ENCODE results near the gene SMAGP.

Gene SMAGP

GRCh38 chr12:51217968-51218606 lies 52.1 kb downstream of the SMAGP start, which contains the start of gene POU6F1:
POU6F1 (minus strand) TSS chr12:51218062; CDS start chr12:51206836, 11,226 bp downstream.
- peak; percentile 60 for TF ChIP-seq POLR2A (IDR thresholded peaks at IDR 0.05; ENCODE audit: low read depth, low read length)
- TF ChIP-seq TAF1 (IDR thresholded peaks at IDR 0.05; ENCODE audit: borderline replicate concordance, low read depth, low read length): peak; percentile 39; the same call in 1 of the 2 replicates
- TF ChIP-seq POLR2AphosphoS5 (IDR thresholded peaks at IDR 0.05; ENCODE audit: low read depth, low read length): peak; percentile 58
- peak; percentile 87 for DNase-seq (ENCODE audit: insufficient read length)
- FAIRE-seq: peak; percentile 38

- TF ChIP-seq TAF1 (IDR thresholded peaks at IDR 0.05; ENCODE audit: borderline replicate concordance, low read depth, low read length): no peak
- peak; percentile 36; the same call in 1 of the 2 replicates for TF ChIP-seq POLR2A (IDR thresholded peaks at IDR 0.05; ENCODE audit: low read depth, low read length)
- FAIRE-seq (no peak), DNase-seq (ENCODE audit: insufficient read length) (peak; percentile 75)
Measured at GRCh38 chr12:51217133-51217967, 52.9 kb downstream of the SMAGP start.

GRCh38 chr12:51216642-51217041 lies 53.6 kb downstream of the SMAGP start:
- FAIRE-seq (no peak), DNase-seq (ENCODE audit: insufficient read length) (no peak)
- TF ChIP-seq TAF1 (IDR thresholded peaks at IDR 0.05; ENCODE audit: borderline replicate concordance, low read depth, low read length): no peak
- TF ChIP-seq POLR2A (IDR thresholded peaks at IDR 0.05; ENCODE audit: low read depth, low read length): no peak
- no peak for TF ChIP-seq POLR2AphosphoS5 (IDR thresholded peaks at IDR 0.05; ENCODE audit: low read depth, low read length)

GRCh38 chr12:51214895-51215294 lies 55.3 kb downstream of the SMAGP start:
- no peak for FAIRE-seq
- no peak for DNase-seq (ENCODE audit: insufficient read length)
- TF ChIP-seq POLR2AphosphoS5 (IDR thresholded peaks at IDR 0.05; ENCODE audit: low read depth, low read length): no peak
- no peak for TF ChIP-seq POLR2A (IDR thresholded peaks at IDR 0.05; ENCODE audit: low read depth, low read length)
- TF ChIP-seq TAF1 (IDR thresholded peaks at IDR 0.05; ENCODE audit: borderline replicate concordance, low read depth, low read length): no peak

GRCh38 chr12:51210690-51211395 lies 59.4 kb downstream of the SMAGP start:
- no peak for TF ChIP-seq POLR2AphosphoS5 (IDR thresholded peaks at IDR 0.05; ENCODE audit: low read depth, low read length)
- no peak for TF ChIP-seq POLR2A (IDR thresholded peaks at IDR 0.05; ENCODE audit: low read depth, low read length)
- no peak for TF ChIP-seq TAF1 (IDR thresholded peaks at IDR 0.05; ENCODE audit: borderline replicate concordance, low read depth, low read length)
- no peak for FAIRE-seq
- no peak for DNase-seq (ENCODE audit: insufficient read length)

- FAIRE-seq: no peak
- no peak for TF ChIP-seq TAF1 (IDR thresholded peaks at IDR 0.05; ENCODE audit: borderline replicate concordance, low read depth, low read length)
- TF ChIP-seq POLR2AphosphoS5 (IDR thresholded peaks at IDR 0.05; ENCODE audit: low read depth, low read length): no peak
- TF ChIP-seq POLR2A (IDR thresholded peaks at IDR 0.05; ENCODE audit: low read depth, low read length): no peak
- DNase-seq (ENCODE audit: insufficient read length): no peak
Measured at GRCh38 chr12:51209259-51209658, 61.0 kb downstream of the SMAGP start.

GRCh38 chr12:51208016-51208660 lies 62.1 kb downstream of the SMAGP start:
- no peak for DNase-seq (ENCODE audit: insufficient read length)
- no peak for TF ChIP-seq POLR2A (IDR thresholded peaks at IDR 0.05; ENCODE audit: low read depth, low read length)
- no peak for TF ChIP-seq POLR2AphosphoS5 (IDR thresholded peaks at IDR 0.05; ENCODE audit: low read depth, low read length)
- TF ChIP-seq TAF1 (IDR thresholded peaks at IDR 0.05; ENCODE audit: borderline replicate concordance, low read depth, low read length): no peak
- FAIRE-seq: no peak

- no peak for DNase-seq (ENCODE audit: insufficient read length)
- TF ChIP-seq POLR2A (IDR thresholded peaks at IDR 0.05; ENCODE audit: low read depth, low read length) (no peak), POLR2AphosphoS5 (IDR thresholded peaks at IDR 0.05; ENCODE audit: low read depth, low read length) (no peak), TAF1 (IDR thresholded peaks at IDR 0.05; ENCODE audit: borderline replicate concordance, low read depth, low read length) (no peak)
- no peak for FAIRE-seq
Measured at GRCh38 chr12:51205350-51205749, 64.9 kb downstream of the SMAGP start.

GRCh38 chr12:51202718-51203117 lies 67.5 kb downstream of the SMAGP start:
- TF ChIP-seq TAF1 (IDR thresholded peaks at IDR 0.05; ENCODE audit: borderline replicate concordance, low read depth, low read length) (no peak), POLR2AphosphoS5 (IDR thresholded peaks at IDR 0.05; ENCODE audit: low read depth, low read length) (no peak), POLR2A (IDR thresholded peaks at IDR 0.05; ENCODE audit: low read depth, low read length) (no peak)
- DNase-seq (ENCODE audit: insufficient read length) (no peak), FAIRE-seq (no peak)

- no peak for DNase-seq (ENCODE audit: insufficient read length)
- TF ChIP-seq TAF1 (IDR thresholded peaks at IDR 0.05; ENCODE audit: borderline replicate concordance, low read depth, low read length) (no peak), POLR2AphosphoS5 (IDR thresholded peaks at IDR 0.05; ENCODE audit: low read depth, low read length) (no peak), POLR2A (IDR thresholded peaks at IDR 0.05; ENCODE audit: low read depth, low read length) (no peak)
- FAIRE-seq: no peak
Measured at GRCh38 chr12:51200806-51201205, 69.4 kb downstream of the SMAGP start.

- DNase-seq (ENCODE audit: insufficient read length) (no peak), FAIRE-seq (no peak)
- TF ChIP-seq POLR2AphosphoS5 (IDR thresholded peaks at IDR 0.05; ENCODE audit: low read depth, low read length) (no peak), TAF1 (IDR thresholded peaks at IDR 0.05; ENCODE audit: borderline replicate concordance, low read depth, low read length) (no peak), POLR2A (IDR thresholded peaks at IDR 0.05; ENCODE audit: low read depth, low read length) (no peak)
Measured at GRCh38 chr12:51200156-51200555, 70.1 kb downstream of the SMAGP start.

Data from GM12892 (cell line).